22Rv1 (cell line): Measurements from ENCODE around the gene SDHAF1.

Experiments
- CTCF ChIP-seq: fragments of 450-650 bp; IDR thresholded peaks from 2 replicates; pipeline ENCODE4 v1.5.1; 2017; ENCODE audit warnings: mild to moderate bottlenecking
- ZFX ChIP-seq: fragments of 450-650 bp; IDR thresholded peaks from 2 replicates; pipeline ENCODE4 v1.6.1; 2017; ENCODE audit warnings: antibody characterized with exemption, borderline replicate concordance

GRCh38 chr19:35992907-35993765, 1.9 kb upstream of the SDHAF1 start:
- TF ChIP-seq CTCF (no peak), ZFX (no peak)
